Globus pallidus (tissue), 1 donor: ENCODE results near the gene ZNF691.
A peak's percentile ranks its signal among the peaks of the same experiment; 100 is the strongest.
"Not testable (repeated sequence)": the region's sequence is repeated elsewhere in the genome, so short reads cannot be mapped to it uniquely, and the experiment has no call there.

Source experiments
- DNase-seq: peaks from one replicate; pipeline ENCODE4 v3.0.0-alpha.2; 2015; ENCODE audit warnings: low spot score

The ZNF691 gene

GRCh38 chr1:42860339-42861013 lies 14.1 kb downstream of the ZNF691 start:
- DNase-seq = no peak

- no peak for DNase-seq
Observed at GRCh38 chr1:42861014-42861399, 14.6 kb downstream of the ZNF691 start.

GRCh38 chr1:42866549-42866948 lies 20.1 kb downstream of the ZNF691 start:
- no peak for DNase-seq

GRCh38 chr1:42868466-42868865 lies 22.1 kb downstream of the ZNF691 start:
- not testable (repeated sequence) for DNase-seq

GRCh38 chr1:42869254-42869653 lies 22.8 kb downstream of the ZNF691 start:
- DNase-seq = not testable (repeated sequence)

GRCh38 chr1:42869751-42870150 lies 23.3 kb downstream of the ZNF691 start:
- DNase-seq = not testable (repeated sequence)

- not testable (repeated sequence) for DNase-seq
Observed at GRCh38 chr1:42873108-42873507, 26.7 kb downstream of the ZNF691 start.

GRCh38 chr1:42873670-42874069 lies 27.3 kb downstream of the ZNF691 start:
- DNase-seq = no peak

- no peak for DNase-seq
Observed at GRCh38 chr1:42876009-42876408, 29.6 kb downstream of the ZNF691 start.

- no peak for DNase-seq
Observed at GRCh38 chr1:42877380-42877779, 31.0 kb downstream of the ZNF691 start.

GRCh38 chr1:42880384-42880783 lies 34.0 kb downstream of the ZNF691 start:
- no peak for DNase-seq

GRCh38 chr1:42886046-42886739 lies 39.8 kb downstream of the ZNF691 start:
- no peak for DNase-seq

GRCh38 chr1:42886800-42887199 lies 40.4 kb downstream of the ZNF691 start:
- DNase-seq = no peak

GRCh38 chr1:42887366-42887765 lies 41.0 kb downstream of the ZNF691 start:
- DNase-seq = no peak

- DNase-seq = no peak
Observed at GRCh38 chr1:42888013-42888633, 41.7 kb downstream of the ZNF691 start.

- no peak for DNase-seq
Observed at GRCh38 chr1:42889264-42889663, 42.9 kb downstream of the ZNF691 start.

- peak; percentile 2 for DNase-seq
Observed at GRCh38 chr1:42891465-42892138, 45.2 kb downstream of the ZNF691 start.

GRCh38 chr1:42899960-42900359 lies 53.5 kb downstream of the ZNF691 start:
- not testable (repeated sequence) for DNase-seq
